MM.1S (cell line): ENCODE data around the gene TIAM1.

Experiments used
- EZH2 ChIP-seq: fragments of 300-600 bp; sonication (generic); optimal IDR thresholded peaks from 2 replicates; pipeline ENCODE3; 2017; ENCODE audit warnings: low read depth, mild to moderate bottlenecking, antibody characterized with exemption, low read length, mixed read lengths
- EZH2phosphoT487 ChIP-seq: fragments of 300-600 bp; sonication (generic); IDR thresholded peaks from 2 replicates; pipeline ENCODE4 v1.6.1; 2018; ENCODE audit warnings: antibody characterized with exemption, low read length
- TF ChIP-seq, protein P1 (sequence below): fragments of 300-600 bp; sonication (generic); IDR thresholded peaks from 2 replicates; pipeline ENCODE4 v1.5.1; 2016; ENCODE audit warnings: antibody characterized with exemption, low read length, mixed read lengths

DNA sequence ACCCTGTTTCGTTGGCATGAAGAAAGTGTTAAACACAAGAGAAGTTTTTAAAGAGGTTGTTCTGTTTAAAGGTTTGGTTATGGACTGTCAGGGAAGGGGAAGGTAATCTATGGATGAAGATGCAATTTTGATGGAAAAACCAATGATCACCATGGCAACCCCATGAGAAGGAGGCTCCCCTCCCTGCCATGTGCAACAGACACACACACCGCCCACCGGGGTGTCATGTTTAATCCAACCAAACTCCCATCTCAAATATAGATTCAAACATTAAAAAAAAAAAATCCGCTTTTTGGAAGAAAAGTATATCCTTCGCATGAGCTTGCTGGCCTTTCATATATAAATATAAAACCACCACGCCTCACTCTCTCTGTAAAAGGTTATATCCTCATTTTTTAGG is 224.9 kb downstream of the TIAM1 start:
- TF ChIP-seq, protein P1, sequence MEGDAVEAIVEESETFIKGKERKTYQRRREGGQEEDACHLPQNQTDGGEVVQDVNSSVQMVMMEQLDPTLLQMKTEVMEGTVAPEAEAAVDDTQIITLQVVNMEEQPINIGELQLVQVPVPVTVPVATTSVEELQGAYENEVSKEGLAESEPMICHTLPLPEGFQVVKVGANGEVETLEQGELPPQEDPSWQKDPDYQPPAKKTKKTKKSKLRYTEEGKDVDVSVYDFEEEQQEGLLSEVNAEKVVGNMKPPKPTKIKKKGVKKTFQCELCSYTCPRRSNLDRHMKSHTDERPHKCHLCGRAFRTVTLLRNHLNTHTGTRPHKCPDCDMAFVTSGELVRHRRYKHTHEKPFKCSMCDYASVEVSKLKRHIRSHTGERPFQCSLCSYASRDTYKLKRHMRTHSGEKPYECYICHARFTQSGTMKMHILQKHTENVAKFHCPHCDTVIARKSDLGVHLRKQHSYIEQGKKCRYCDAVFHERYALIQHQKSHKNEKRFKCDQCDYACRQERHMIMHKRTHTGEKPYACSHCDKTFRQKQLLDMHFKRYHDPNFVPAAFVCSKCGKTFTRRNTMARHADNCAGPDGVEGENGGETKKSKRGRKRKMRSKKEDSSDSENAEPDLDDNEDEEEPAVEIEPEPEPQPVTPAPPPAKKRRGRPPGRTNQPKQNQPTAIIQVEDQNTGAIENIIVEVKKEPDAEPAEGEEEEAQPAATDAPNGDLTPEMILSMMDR = no peak
- no peak for TF ChIP-seq EZH2
- no peak for TF ChIP-seq EZH2phosphoT487
